ENCODE data around the gene SHOC2.

SHOC2 gene

GRCh38 chr10:110947061-110947595 is 27.7 kb downstream of the SHOC2 start:
- DNase-seq: no peak

GRCh38 chr10:110951381-110951780 is 32.0 kb downstream of the SHOC2 start:
- DNase-seq: no peak

GRCh38 chr10:110957606-110958005 is 38.2 kb downstream of the SHOC2 start:
- DNase-seq: no peak

GRCh38 chr10:110959379-110960332 is 40.3 kb downstream of the SHOC2 start:
- DNase-seq: no peak

GRCh38 chr10:110960333-110960712 is 40.9 kb downstream of the SHOC2 start:
- DNase-seq: no peak

GRCh38 chr10:110962443-110962842 is 43.0 kb downstream of the SHOC2 start:
- no peak for DNase-seq

- no peak for DNase-seq
Measured at GRCh38 chr10:110963162-110963561, 43.8 kb downstream of the SHOC2 start.

- no peak for DNase-seq
Measured at GRCh38 chr10:110964681-110965080, 45.3 kb downstream of the SHOC2 start.

GRCh38 chr10:110965216-110965615 is 45.8 kb downstream of the SHOC2 start:
- DNase-seq: no peak

GRCh38 chr10:110966146-110966545 is 46.7 kb downstream of the SHOC2 start:
- DNase-seq: no peak

GRCh38 chr10:110967009-110967630 is 47.7 kb downstream of the SHOC2 start:
- DNase-seq: no peak

GRCh38 chr10:110967645-110968044 is 48.2 kb downstream of the SHOC2 start:
- no peak for DNase-seq

- no peak for DNase-seq
Measured at GRCh38 chr10:110969183-110969582, 49.8 kb downstream of the SHOC2 start.

GRCh38 chr10:110971638-110972037 is 52.2 kb downstream of the SHOC2 start:
- DNase-seq: no peak

GRCh38 chr10:110972231-110973134 is 53.1 kb downstream of the SHOC2 start:
- no peak for DNase-seq

GRCh38 chr10:110973400-110973799 is 54.0 kb downstream of the SHOC2 start:
- DNase-seq: no peak

GRCh38 chr10:110976577-110976976 is 57.2 kb downstream of the SHOC2 start:
- no peak for DNase-seq

GRCh38 chr10:110977662-110978061 is 58.3 kb downstream of the SHOC2 start:
- DNase-seq: no peak

GRCh38 chr10:110978204-110978603 is 58.8 kb downstream of the SHOC2 start:
- no peak for DNase-seq

GRCh38 chr10:110979611-110980010 is 60.2 kb downstream of the SHOC2 start:
- no peak for DNase-seq

- DNase-seq: no peak
Measured at GRCh38 chr10:110980807-110981206, 61.4 kb downstream of the SHOC2 start.

- DNase-seq: no peak
Measured at GRCh38 chr10:110983466-110983865, 64.1 kb downstream of the SHOC2 start.
